Testis (tissue), 2 donors: Measurements from ENCODE around the gene GRK5.

Experiments
- CTCF ChIP-seq, 3 experiments: fragments of 450-650 bp in 2 of 3; fragments of 200-600 bp in 1 of 3; sonication (generic) in 1 of 3; IDR thresholded peaks; one replicate each; pipeline ENCODE4 v1.5.1; 2016 to 2019; ENCODE audit warnings: antibody characterized with exemption in 3 of 3, mild to moderate bottlenecking in 2 of 3, moderate library complexity in 1 of 3
- POLR2A ChIP-seq: fragments of 450-650 bp; IDR thresholded peaks from one replicate; pipeline ENCODE4 v1.6.1; 2017; ENCODE audit warnings: antibody characterized with exemption, mild to moderate bottlenecking, moderate library complexity

- TF ChIP-seq CTCF (IDR thresholded peaks at IDR 0.05) = no peak
- no peak for TF ChIP-seq POLR2A
Observed at GRCh38 chr10:119222966-119223386, 15.6 kb downstream of the GRK5 start.
